PFSK-1 (cell line): ENCODE results near the gene SPIB.

Source experiments
- FOXP2 ChIP-seq: optimal IDR thresholded peaks from 2 replicates; pipeline ENCODE3; 2011; ENCODE audit warnings: borderline replicate concordance, control low read depth, inconsistent platforms; ENCODE audit not compliant: insufficient read depth; ENCODE audit errors: extremely low read length, extremely low read depth
- POLR2AphosphoS5 ChIP-seq: IDR thresholded peaks from 2 replicates; pipeline ENCODE4 v1.6.1; 2012; ENCODE audit warnings: low read depth, mild to moderate bottlenecking, control low read depth, low read length, moderate library complexity
- REST ChIP-seq, 2 experiments: IDR thresholded peaks; 2 replicates each; pipeline versions ENCODE4 v1.6.1 to v1.8.0; 2011 to 2012; ENCODE audit warnings: low read depth in 2 of 2, low read length in 2 of 2, control low read depth in 1 of 2, inconsistent platforms in 1 of 2, mild to moderate bottlenecking in 1 of 2, moderate library complexity in 1 of 2; ENCODE audit not compliant: insufficient read depth in 1 of 2
- SIN3A ChIP-seq: IDR thresholded peaks from 2 replicates; pipeline ENCODE4 v1.6.1; 2012; ENCODE audit warnings: mild to moderate bottlenecking, low read length, moderate library complexity, borderline replicate concordance; ENCODE audit not compliant: insufficient read depth
- TAF1 ChIP-seq: IDR thresholded peaks from 2 replicates; pipeline ENCODE4 v1.6.1; 2012; ENCODE audit warnings: low read length, control low read depth, borderline replicate concordance; ENCODE audit not compliant: insufficient read depth

GRCh38 chr19:50475101-50475568 is 56.4 kb downstream of the SPIB start:
- TF ChIP-seq POLR2AphosphoS5 (no peak), SIN3A (no peak), REST (IDR thresholded peaks at IDR 0.05; ENCODE audit: insufficient read depth in 1 of 2, low read depth in 2 of 2, low read length in 2 of 2) (no peak), TAF1 (no peak), FOXP2 (no peak)
